Stimulated activated CD4-positive, alpha-beta T cell treated with anti-CD3 and anti-CD28 coated beads, Interleukin-15, amount 100 ng/mL, for 24 hours (primary cell): ENCODE measurements around the gene CDK5.
"Not testable (repeated sequence)": the region's sequence is repeated elsewhere in the genome, so short reads cannot be mapped to it uniquely, and the experiment has no call there.

Experiments
- DNase-seq: peaks from one replicate; pipeline ENCODE4 v3.0.0-alpha.2; 2020

CDK5 gene

DNA sequence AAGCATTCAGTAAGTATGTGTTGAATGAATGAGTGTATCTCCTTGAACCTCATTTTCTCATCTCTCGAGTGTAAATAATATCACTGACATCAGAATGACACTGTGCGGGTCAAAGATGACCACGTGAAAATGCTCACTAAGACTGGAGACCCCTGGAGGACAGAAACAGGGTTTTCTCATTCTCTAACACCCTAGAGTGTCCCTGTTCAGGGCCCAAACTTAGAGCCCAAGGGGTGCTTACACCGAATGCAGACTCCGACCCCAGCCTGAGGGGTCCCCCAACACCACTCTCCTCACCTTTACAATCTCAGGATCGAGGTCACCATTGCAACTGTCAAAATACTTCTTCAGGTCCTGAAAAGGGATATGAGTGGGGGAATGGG, 1.4 kb downstream of the CDK5 start:
- DNase-seq: no peak

DNA sequence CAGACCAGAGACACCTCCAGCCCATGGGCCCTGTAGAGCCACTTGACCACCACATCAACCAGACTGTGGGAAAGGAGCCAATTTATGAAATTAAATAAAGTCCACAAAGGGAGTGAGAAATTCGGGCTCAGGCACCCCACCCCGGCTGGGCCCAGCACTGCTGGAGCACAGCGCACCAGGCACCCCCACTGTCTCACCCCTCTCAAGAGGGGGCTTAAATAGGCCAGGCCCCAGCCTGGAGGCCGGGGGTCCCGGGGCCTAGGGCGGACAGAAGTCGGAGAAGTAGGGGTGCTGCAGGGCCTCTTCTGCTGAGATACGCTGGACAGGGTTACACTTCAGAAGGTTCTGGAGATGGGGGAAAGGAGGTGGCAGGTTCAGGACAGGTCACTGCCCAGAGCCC, 3.9 kb downstream of the CDK5 start:
- DNase-seq: no peak

DNA sequence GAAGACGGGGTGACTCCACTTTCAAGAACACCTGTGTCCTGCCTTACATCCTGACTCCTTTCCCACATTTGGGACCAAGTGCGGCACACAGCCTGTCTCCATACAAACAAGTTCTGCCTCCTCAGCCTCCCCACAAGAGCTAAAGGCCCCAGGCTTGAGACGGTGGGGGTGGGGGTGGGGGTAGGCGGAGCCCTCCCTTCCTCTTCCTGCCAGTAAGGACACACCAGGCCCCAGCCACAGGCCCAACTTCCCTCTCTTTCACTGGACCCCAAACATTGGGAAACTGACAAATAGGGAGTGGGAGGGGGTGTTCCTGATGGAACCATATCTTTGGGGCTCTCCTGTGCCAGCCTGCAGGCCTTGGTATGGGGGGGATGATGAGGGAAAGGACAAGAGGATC, 4.6 kb downstream of the CDK5 start:
- DNase-seq: no peak

DNA sequence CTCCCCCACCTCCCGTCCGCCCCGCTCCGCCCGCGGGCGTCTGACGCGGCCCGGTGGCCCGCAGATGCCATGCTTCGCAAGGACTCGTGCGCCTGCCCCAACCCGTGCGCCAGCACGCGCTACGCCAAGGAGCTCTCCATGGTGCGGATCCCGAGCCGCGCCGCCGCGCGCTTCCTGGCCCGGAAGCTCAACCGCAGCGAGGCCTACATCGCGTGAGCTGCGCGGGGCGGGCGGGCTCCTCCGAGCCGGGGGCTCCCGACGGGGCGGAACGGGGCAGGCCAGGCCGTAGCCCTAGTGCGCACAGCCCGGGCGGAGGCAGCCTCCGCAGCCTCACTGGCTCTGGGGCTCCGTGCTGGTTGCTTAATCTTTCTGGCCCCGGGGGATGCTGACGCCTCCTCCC, 6.6 kb downstream of the CDK5 start:
- DNase-seq: peak; percentile 68

- DNase-seq: no peak
Observed at GRCh38 chr7:151048911-151049463, 8.7 kb downstream of the CDK5 start.

DNA sequence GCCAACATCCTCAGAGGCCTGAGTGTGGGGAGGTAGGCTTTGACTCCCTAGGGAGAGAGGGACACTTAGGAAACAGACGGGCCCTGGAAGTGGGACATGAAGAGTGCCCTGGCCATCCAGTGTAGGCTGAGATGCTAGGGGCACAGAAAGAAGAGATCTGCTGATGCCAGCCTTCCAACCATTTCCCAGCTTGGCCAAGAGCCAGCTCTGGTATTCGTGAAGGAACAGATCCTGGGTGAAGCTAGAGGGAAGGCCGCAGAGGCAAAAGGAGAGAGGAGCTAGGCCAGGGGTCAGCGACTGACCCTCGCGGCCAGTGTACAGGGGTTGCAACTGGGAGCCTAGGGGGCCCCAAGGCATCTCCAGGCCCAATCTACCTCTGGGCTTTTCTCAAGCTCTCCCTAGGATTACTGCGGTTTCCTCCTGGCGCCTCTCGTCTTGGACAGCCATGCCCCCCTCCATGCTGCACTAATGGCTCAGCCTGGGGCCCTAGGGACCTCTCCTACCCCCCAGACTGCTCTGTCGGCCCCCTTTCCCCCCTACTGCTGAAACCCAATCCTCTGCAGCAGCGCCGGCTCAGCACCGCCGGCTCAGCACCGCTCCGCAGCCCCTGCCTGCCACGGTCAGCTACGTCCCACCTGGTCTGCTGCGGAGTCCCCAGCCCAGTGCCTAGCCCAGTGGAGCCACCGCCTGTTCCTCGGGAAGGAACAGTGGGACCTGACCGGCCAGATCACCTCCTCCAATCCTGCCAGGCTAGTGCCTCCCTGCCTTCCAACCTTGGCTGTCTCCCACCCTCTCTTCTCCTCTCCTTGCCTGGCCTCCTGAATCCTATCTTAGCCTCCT, 9.5 kb downstream of the CDK5 start, which contains the start of gene ASIC3:
Gene ASIC3 (plus strand): TSS at position 556 of the 840 bp plus-strand sequence. CDS start 355 bp downstream, outside the sequence.
- DNase-seq: no peak

DNA sequence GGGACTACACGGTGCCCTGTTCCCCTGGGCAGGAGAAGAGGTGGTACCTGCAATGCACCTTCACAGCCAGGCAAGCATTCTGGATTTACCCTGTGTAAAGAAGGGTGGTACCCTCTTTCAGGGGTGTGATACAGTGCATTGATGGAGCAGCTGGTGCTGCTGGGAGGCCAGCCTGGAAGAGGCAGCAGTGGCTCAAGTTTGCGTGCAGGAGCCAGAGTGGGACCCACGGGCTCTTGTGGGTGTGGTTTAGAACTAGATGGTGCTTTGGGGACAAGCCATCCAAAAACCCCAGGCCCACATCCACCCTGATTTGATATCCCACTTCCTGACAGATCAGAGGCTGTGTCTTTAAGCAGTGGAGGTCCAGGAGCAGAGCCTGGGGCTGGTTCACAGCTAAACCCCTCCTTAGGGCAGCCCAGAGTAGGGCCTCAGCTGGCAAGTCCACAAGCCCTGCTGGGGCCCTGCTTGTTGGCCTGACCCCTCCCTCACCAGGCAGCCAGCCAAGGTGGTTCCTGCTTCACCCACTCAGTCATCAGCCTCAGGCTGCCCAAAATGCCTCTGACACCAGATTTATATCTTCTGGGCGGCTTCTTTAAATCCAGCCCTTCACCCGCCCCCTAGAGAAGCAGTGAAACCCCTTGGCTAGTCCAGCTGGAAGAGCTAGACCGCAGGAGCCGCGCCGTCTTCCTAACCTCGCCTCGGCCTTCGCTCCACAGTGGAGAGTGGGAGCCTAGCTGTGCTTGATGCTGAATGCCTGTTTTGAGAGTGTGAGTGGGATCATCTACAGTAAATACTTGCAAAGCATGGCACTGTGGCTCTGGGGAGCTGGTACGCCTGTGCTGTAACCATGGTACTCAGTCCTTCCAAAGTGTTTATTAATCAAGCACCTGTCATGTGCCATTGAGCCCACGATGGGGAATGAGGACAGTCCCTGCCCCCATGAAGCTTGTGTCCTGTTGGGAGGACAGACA, 10.8 kb downstream of the CDK5 start:
- no peak for DNase-seq

- DNase-seq: no peak
Observed at GRCh38 chr7:151045967-151046366, 11.7 kb downstream of the CDK5 start.

DNA sequence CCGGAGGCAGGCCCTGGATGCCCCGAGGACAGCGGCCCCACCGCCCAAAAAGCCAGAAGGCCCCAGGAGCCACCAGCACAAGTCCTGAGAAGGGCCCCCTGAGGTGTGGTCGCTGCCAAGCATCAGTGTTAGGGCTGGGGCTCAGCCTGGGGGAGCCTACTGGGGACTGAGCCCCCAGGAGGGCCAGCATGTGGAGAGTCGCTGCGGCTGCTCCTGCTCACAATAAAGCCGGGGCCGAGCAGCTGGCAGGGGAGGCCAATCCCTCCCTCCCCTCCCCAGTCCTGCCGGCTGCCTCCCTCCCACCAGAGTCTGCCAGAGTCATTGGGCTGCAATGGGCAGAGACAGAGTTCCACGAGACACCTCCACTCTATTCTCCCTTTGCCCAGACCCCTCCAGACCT, 12.4 kb downstream of the CDK5 start:
- DNase-seq: no peak

DNA sequence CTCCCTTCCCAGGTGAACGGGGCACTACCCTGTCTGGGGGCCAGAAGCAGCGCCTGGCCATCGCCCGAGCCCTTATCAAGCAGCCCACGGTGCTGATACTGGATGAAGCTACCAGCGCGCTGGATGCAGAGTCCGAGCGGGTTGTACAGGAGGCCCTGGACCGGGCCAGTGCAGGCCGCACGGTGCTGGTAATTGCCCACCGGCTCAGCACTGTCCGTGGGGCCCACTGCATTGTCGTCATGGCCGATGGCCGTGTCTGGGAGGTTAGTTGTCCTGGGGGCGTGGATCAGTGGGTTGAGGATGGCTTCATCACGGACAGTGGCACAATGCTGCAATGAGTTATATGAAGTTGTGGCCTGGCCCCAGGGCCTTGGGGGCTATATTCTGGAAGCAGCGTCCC, 13.7 kb downstream of the CDK5 start:
- no peak for DNase-seq

GRCh38 chr7:151043449-151043848, 14.2 kb downstream of the CDK5 start:
- not testable (repeated sequence) for DNase-seq

- no peak for DNase-seq
Observed at GRCh38 chr7:151040616-151041375, 16.9 kb downstream of the CDK5 start.

DNA sequence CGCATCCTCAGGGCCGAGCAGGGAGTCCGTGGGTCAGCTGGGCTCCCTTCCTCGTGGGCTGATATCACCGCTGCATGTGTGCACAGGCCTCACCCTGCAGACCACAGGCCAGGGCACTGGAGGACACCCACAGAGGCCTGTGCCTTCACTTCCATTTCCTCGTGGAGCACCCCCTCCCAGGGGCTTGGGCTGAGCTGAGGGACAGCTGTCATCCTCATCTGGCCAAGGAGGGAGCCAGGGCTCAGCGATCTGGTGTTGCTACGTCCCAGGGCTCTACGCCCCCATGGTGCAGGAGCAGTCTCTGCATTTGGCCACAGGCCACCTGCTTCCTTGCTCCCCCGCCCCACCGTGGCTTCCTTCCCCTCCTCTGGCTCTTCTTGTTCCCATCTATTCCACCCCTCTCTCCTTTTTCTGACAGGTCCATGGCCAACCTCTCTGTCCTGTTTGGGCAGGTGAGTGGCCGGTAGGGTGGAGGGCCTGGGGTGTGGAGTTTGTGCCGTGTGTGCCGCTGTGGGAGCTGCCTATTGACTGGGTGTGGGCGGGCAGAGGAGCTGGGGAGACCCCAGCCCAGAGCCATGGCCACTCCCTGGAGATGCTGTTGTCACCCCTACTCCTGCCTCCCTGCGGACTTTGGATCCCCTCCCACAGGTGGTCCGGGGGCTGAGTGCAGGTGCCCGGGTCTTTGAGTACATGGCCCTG, 17.7 kb downstream of the CDK5 start:
- DNase-seq: no peak

DNA sequence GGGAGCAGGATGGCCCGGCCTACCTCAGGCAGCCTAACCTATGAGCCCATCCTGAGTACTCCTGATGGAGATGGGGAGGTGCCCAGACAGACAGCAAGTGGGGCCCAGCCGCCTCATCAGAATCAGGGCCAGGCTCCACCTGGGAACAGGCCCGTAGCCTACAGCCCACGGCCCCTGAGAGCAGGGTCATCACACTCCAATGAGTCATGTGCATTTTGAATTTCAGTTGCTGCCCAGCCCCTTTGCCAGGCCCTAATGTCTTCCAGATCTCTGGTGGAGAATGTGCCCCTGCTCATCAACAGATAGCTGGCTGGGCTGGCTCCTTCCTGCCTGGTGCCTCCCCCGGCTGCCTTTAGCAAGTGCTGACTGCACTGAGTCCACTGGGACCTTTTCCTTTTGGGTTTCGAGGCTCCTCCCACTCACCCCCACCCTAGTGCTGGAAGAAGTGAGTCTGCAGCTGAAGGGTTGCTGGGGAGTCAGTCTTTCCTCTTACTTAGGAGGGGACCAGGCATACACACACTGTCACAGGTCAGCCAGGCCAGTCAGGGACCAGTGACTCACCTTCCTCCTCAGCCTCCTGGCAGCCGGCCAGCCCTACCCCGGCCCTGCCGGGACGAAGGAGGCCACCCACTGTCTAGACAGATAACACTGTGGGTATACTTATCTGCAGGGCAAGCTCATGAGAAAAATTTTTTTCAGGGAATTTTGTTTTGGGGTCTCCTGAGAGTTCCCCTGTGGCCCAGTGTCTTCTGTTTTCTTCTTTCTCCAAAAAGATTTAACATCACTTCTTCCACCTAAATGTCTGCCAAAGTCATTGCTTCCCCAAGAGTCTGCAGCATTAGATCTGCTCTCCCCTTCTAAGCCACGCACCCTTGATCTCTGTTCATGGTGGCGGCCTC, 18.5 kb downstream of the CDK5 start:
- DNase-seq: peak; percentile 91

DNA sequence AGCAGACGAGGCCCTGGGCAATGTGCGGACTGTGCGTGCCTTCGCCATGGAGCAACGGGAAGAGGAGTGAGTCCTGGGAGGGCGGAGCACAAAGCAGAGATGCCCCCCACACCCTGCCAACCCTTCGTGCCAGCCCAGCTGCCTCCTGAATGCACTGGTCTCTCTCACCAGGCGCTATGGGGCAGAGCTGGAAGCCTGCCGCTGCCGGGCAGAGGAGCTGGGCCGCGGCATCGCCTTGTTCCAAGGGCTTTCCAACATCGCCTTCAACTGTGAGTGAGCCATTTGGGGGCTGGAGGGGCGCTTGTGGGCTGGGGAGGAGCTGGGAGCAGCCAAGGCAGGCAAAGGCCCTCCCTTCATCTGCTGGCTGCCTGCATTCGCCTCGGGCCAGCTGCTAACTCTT, 21.8 kb downstream of the CDK5 start:
- no peak for DNase-seq

DNA sequence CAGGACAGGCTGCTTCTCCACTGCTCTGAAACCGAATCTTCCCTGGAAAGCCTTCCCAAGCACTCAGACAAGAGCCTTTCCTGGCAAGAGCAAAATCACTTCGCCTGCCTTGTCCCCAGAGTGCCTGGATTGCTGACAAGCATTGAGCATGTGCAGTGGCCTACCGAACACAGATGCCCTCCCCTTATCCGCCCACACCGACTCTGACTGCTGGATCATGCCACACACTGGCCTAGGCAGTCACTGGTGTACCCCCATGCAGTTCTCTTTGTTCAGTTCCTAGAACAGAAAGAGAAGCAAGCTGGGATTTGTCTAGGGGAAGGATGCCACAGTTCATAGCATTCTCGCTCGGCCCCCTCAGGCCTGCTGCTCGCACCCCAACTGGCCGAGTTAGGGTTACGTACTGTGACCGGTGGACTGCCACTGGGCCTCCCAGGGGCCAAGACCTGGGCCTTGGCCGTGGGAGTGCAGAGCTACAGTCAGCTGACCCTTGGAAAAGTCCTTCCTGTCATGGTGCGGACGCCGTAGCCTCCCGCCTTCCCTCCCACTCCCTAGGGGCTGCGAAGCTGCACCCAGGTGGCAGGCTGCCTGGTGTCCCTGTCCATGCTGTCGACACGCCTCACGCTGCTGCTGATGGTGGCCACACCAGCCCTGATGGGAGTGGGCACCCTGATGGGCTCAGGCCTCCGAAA, 22.5 kb downstream of the CDK5 start:
- DNase-seq: no peak

GRCh38 chr7:151034312-151035025, 23.2 kb downstream of the CDK5 start:
- no peak for DNase-seq

GRCh38 chr7:151033864-151034249, 23.8 kb downstream of the CDK5 start:
- no peak for DNase-seq
